NT2/D1 (cell line): ENCODE data around the gene NPHS2.

ENCODE experiments used
- SUZ12 ChIP-seq: IDR thresholded peaks from 2 replicates; pipeline ENCODE4 v1.6.1; 2011; ENCODE audit not compliant: insufficient read length, insufficient read depth; ENCODE audit errors: extremely low read depth
- YY1 ChIP-seq: IDR thresholded peaks from 2 replicates; pipeline ENCODE4 v1.6.1; 2011; ENCODE audit not compliant: insufficient read length, insufficient read depth
- ZNF274 ChIP-seq: IDR thresholded peaks from 2 replicates; pipeline ENCODE4 v1.6.1; 2011; ENCODE audit warnings: mild to moderate bottlenecking, low read depth, low read length

DNA sequence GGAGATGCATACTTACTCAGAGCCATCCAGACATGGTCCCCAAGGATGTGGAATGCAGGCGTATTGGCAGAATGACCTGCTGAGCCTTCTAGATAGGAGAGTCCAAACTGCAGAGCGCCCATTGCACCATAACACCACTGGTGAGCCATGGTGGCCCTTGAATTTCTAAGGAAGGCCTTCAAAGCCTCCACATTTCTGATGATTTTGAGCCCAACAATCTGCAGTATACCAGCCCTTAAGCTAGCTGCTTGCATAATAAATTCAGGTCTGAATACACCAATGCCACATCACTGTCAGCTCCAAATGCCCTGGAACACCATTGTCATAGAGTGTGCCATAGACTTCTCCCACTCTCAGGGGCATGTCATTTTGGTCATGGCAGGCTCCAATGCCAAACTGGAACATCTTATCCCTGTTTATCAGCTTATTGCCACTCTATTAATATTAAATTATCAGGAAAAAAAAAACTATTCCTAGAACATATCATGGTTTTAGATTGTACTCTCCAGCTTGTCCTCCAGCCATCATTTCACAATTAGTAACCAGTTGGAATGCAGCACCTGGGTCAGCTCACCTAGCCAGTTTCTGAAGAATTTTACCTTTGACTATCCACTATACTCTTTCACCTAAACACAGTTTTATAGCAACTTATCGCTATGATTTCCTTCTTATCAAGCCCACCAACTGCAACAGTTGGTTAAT lies 26.9 kb downstream of the NPHS2 start:
- no peak for TF ChIP-seq YY1
- TF ChIP-seq ZNF274, result no peak
- TF ChIP-seq SUZ12, result no peak
